HG03575 (cell line): ENCODE results near the gene GPD2.

Source experiments
- ATAC-seq: cut with Tn5 transposase; IDR thresholded peaks from one replicate; pipeline ENCODE4 v1.9.1; 2021; ENCODE audit not compliant: unreplicated experiment, insufficient number of reproducible peaks, low FRiP score; ENCODE audit errors: extremely low read depth

The GPD2 gene

DNA sequence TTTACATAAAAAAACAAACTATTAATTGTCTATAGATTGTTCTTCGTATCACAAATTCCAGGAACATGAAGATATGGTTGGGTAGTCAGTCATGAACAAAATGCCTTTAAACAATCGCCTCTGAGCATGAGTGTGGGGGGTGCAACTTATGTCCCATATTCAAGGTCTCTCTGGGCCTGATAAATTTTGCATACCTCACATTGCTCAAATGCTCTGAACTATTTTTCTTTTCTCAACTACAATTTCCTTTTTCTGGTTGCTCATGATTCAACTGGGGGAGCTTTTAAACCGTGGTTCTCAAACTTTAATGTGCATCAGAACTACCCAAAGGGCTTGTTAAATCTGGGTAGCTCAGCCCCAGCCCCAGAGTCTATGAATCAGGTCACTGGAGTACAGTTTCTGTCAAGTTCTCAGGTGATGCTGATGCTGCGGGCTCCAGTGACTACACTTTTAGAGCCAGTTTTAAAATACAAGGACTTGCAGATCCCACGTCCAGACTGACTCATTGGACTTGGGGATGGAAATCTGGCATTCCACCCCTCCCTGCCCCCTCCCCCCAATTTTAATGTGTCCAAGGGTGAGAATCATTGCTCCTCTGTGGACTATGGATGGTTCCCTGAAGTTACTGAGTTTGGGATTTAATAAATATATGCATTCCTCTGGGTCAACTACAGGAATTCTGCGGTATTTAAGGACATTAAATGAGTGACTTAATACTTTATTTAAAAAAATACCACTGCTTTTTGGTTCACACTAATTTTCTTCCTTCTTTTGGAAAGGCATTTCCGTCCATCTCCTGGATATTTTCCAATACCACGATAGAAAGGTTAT lies 1.5 kb upstream of the GPD2 start:
- no peak for ATAC-seq

DNA sequence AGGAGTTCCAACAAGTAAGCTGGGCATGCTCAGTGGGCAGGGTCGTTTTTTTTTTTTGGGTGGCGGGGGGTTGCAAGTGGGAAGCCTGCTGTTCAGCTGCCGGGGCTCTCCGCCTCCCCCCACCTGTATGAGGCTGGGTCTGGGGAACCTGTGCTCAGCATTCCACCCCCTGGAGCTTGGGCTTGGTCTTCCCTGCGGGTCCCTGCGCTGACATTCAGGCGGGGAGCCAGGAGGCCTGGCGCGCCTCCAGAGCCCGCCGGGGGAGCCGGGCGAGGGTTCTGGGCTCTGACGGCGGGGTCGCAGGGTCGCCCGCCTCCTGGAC lies 822 bp upstream of the GPD2 start:
- ATAC-seq = no peak

GRCh38 chr2:156436497-156437085 lies 412 bp downstream of the GPD2 start:
- peak; percentile 38 for ATAC-seq

DNA sequence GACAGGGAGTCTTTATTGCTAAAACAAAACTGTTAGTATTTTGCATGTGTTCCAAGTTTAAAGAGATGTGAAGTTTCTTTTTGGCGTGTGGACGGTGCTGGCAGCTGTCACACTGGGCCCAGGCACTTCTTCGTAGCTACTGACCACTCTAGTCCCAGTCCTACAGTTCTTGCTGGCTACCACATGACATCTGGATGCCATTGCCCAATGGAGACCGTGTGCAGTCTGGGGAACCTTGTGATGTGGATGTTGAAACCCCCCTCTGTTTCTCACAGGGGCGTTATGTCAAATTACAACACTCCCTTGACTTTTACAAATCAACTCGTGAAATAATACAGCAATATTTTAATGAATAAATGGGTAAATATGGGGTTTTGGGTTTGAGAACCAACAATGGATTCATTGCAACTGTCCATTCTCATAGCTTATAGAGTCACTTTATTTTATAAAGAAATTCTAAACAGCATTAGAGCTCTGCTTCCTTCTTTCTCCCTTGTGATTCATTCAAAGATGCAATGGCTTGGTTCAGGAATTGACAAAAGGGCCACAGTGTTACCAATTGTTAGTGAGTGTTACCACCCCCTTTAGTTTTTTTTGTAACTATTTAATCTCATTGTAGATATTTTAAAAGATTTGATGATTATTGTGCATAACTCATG lies 1.2 kb downstream of the GPD2 start:
- peak; percentile 8 for ATAC-seq

DNA sequence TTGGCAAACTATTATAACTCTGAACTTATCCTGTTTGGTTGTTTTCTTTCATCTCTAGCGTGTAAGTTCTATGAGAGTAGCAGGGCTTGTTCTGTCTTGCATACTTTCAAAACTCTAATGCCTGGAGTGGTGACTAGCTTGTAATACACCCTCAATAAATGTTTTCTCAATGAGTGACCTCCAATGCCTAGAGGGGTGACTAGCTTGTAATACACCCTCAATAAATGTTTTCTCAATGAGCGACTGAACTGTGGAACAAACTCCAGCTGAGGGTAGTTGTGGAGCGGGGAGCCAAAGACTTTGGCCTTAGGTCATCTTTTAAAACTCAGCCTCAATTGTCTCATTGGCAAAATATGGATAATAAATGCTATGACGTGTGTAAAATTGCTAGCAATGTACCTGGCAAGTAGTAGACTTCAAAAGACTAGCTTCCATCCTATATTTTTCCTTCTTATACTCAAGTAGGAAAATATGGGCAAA lies 1.8 kb downstream of the GPD2 start:
- ATAC-seq = no peak

DNA sequence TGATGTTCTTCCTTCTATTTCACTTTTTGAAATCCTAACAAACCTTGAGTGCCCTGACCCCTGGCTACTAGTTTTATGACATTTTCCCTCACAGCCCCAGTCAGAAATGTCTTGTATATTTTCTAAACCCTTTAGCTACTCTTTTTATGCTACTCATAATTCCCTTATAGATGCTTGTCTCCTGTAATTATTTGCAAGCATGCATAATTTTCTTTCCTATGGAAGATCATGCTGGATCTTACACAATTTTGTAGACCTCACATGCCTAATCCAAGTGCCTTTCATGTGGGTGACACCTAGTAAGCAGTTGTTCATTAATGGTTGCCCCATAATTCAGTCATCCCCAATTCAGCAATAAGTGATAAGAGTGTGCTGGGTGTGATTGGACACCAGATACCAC lies 6.9 kb downstream of the GPD2 start:
- ATAC-seq = no peak

DNA sequence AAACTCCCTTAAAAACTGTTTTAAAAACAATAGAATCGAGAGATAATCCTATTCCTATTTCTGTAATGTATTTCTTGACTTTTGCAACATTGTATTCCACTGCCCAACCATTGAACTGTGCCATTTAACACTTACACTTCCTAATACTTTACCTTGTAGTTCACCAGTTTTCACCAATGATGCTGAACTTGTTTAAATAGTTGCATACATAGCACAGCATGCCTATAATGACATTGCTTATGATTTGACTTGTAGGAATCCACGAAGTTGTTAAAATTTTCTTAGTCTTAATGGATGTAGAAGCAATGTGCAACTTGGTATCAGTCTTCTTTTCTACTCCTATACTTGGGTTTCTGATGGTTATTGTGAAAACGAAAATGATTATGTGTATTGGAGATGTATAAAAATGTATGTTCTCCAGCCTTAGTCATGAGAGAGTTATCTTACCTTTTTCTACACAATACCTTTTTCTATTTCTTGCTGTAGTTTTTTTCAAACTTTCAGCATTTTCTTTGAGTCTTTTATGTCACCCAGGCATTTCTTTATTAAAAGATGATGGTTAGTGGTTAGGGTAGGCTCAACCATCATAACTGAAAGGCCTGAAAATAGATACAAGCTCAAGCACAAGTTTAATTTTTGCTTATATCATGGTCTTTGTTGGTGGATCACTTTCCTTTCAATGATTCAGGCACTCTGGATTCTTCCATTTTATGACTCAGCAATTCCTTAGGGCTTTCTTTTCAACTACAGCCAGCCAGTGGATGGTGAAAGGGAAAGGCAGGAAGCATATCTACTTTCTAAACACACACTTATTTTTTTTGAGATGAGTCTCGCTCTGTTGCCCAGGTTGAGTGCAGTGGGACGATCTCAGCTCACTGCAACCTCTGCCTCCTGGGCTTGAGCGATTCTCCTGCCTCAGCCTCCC lies 9.4 kb downstream of the GPD2 start:
- no peak for ATAC-seq

DNA sequence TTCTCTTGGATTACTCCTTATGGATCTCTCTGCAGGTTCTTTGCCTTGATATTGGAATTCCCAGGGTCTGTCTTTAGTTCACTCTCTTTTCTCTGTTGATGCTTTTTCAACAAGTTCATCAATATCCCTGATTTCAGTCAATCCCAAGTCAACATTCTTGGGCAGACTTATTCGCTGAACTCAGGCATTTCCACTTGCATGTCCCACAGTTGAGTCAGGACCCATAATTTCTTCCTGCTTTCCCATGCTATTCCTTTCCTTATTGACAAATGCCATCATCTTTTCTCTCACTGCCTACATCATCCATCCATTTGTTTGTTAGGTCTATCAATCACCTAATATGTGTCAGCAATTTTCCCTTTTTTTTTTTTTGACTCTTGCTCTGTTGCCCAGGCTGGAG lies 11.6 kb downstream of the GPD2 start:
- no peak for ATAC-seq

DNA sequence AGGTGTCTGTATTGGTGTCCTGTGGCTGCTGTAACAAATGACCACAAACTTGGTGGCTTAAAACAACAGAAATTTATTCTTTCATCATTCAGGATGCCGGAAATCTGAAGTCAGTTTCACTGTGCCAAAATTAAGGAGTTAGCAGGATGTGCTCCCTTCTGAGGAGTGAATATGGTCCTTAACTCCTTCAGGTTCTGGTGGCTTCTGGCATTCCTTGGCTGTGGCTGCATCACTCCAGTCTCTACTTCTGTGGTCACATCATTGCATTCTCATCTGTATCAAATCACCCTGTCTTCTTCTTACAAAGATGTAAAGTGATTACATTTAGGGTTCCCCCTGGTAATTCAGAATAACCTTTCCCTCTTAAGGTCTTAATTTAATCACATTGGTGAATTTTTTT lies 12.6 kb downstream of the GPD2 start:
- no peak for ATAC-seq

DNA sequence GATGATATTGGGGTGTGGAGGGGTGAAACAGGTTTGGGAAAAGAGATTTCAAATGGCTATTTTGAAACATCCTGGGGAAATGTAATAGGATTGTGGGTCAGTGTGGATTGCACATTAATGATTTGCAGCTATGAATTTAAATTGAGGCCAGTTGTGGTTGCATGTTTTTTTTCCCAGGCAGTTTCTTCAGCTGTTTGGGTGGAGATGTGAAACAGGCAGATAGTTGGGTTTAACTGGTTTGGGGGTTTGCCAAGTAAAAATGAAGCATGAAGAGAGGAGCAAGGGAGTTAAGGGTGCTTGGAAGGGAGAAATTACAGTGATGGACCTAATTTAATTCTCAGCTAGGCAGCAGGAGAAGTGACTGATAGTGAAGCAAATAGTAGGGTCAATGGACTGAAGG lies 16.8 kb downstream of the GPD2 start:
- ATAC-seq = no peak

GRCh38 chr2:156455361-156455975 lies 19.3 kb downstream of the GPD2 start:
- no peak for ATAC-seq

DNA sequence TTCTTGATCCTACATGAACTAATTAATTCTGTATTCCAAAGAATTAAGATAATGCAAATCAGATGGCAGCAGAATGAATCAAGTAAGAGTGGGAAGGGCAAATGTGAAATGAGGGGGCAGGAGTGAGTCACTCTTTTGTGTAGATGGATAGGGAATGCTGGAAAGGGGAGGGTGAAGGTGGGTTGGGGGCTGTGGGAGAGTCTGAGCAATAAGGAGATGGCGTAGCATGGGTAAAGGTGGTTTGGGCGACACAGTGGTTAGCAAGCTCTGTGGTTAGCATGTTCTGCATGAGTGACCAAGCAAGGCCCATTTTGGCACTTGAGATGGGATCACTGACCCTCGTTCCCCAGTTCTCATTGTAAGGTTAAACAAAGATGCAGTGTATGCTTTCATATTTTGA lies 20.4 kb downstream of the GPD2 start:
- peak; percentile 42 for ATAC-seq

GRCh38 chr2:156457523-156458517 lies 21.6 kb downstream of the GPD2 start:
- ATAC-seq = no peak

DNA sequence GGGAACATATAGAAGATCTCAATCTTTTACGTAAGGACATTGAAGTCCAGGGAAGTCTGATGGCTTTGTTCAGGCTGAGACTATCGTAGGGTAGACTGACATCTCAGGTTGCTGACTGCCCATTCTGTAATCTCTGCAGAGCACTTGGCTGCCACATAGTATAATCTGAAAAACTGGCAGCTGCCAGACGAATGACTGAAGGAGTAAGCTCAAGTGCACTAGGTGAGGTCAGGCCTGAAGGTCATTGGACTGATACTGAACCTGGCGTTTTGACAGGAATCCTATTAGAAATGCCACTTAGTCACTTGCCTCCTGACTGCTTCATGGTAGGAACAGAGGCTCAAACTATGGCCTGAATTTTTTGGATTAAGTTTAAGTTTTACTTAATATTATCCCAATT lies 23.5 kb downstream of the GPD2 start:
- no peak for ATAC-seq

DNA sequence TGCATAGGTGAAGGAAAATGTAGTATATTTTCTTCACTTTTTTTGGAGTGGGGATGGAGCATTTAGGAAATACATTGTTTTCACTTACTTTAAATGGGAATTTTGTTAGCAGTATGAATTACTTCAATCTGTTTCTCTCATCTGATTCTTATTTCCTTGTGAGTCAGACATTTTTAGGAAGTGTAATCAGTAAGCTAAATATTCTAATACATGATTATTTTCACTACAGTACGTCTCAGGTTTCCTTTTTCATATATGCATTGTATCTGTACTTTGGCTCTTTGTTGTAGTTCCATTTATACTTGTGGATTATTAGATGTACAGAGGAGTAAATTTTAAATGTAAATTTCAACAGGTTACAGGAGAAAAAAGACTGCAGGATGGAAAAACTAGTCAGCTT lies 27.9 kb downstream of the GPD2 start:
- ATAC-seq = no peak

DNA sequence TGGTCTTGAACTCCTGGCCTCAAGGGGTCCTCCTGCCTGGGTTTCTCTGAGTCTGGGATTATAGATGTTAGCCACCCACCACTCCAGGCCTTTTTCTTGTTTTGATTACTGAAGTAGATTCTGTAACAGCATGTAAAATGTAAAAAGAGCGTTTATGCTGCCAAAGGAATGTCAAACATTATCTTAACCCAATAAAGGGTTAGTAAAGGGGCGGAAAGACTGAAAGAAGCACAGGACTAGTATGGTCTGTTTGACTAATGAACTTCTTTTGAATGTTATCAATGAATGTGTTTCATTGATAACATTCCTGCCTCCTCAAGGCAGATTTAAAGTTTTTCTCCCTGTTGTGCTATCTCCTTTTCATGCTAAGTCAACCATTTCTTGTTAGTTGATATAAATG lies 29.4 kb downstream of the GPD2 start:
- no peak for ATAC-seq

GRCh38 chr2:156466739-156467405 lies 30.7 kb downstream of the GPD2 start:
- ATAC-seq = no peak
